Glutamatergic neuron (in vitro differentiated cells): ENCODE data around the gene ACOXL. TPM values are rescaled to one million over a fixed set of nuclear protein-coding genes. Genes with fewer than 3 reads are reported as not detected.

Experiments used
- DNase-seq: peaks from one replicate; pipeline ENCODE4 v3.0.0; 2022
- H3K27ac Mint-ChIP-seq: one replicate; pipeline ENCODE4 v1.8.0; 2020; ENCODE audit warnings: mild to moderate bottlenecking, mixed read lengths, inconsistent platforms; ENCODE audit not compliant: unreplicated experiment
- H3K27me3 Mint-ChIP-seq: one replicate; pipeline ENCODE4 v1.8.0; 2020; ENCODE audit warnings: mild to moderate bottlenecking, moderate library complexity, mixed read lengths, inconsistent platforms; ENCODE audit not compliant: unreplicated experiment
- H3K36me3 Mint-ChIP-seq: one replicate; pipeline ENCODE4 v1.8.0; 2020; ENCODE audit warnings: mild to moderate bottlenecking, mixed read lengths, inconsistent platforms; ENCODE audit not compliant: unreplicated experiment
- H3K4me1 Mint-ChIP-seq: one replicate; pipeline ENCODE4 v1.8.0; 2020; ENCODE audit warnings: mild to moderate bottlenecking, low read depth, mixed read lengths, inconsistent platforms; ENCODE audit not compliant: unreplicated experiment
- H3K4me3 Mint-ChIP-seq: one replicate; pipeline ENCODE4 v1.8.0; 2020; ENCODE audit warnings: mild to moderate bottlenecking, mixed read lengths, inconsistent platforms; ENCODE audit not compliant: unreplicated experiment
- H3K9me3 Mint-ChIP-seq: one replicate; pipeline ENCODE4 v1.8.0; 2020; ENCODE audit warnings: mild to moderate bottlenecking, moderate library complexity, mixed read lengths, inconsistent platforms; ENCODE audit not compliant: unreplicated experiment
- CTCF ChIP-seq: fragments of 200-600 bp; sonication (generic); IDR thresholded peaks from one replicate; pipeline ENCODE4 v1.5.0; 2021; ENCODE audit not compliant: partially characterized antibody, unreplicated experiment
- total RNA-seq: library from RNA; stranded (reverse); fragmentation: NEBNext Ultra II Directional; extraction: Animal tissue kit (Norgen Biotek cat#: 25700); gene quantifications from one replicate; pipeline ENCODE4 v1.2.1, GENCODE V29; 2021; ENCODE audit not compliant: unreplicated experiment

Gene ACOXL
- total RNA-seq, 1 donor from 2014 or later, result 1.4 TPM

- DNase-seq, result no peak
- Mint-ChIP-seq H3K27me3 (peaks cover 4% of the 10 kb centered on the region), H3K4me1 (peaks cover 12% of the 10 kb centered on the region), H3K9me3 (no peaks in the 10 kb centered on the region), H3K27ac (no peak overlapping the region), H3K36me3 (no peaks in the 10 kb centered on the region), H3K4me3 (no peak overlapping the region)
- TF ChIP-seq CTCF, result no peak
These were observed 299.4 kb downstream of the ACOXL start for GRCh38 chr2:111031546-111032478.

- DNase-seq, result no peak
- no peaks in the 10 kb centered on the region for H3K36me3 Mint-ChIP-seq
- no peak overlapping the region for H3K4me3 Mint-ChIP-seq
- peaks cover 12% of the 10 kb centered on the region for H3K4me1 Mint-ChIP-seq
- H3K9me3 Mint-ChIP-seq, result no peaks in the 10 kb centered on the region
- no peak overlapping the region for H3K27ac Mint-ChIP-seq
- TF ChIP-seq CTCF, result no peak
- H3K27me3 Mint-ChIP-seq, result peaks cover 4% of the 10 kb centered on the region
These were observed 300.5 kb downstream of the ACOXL start for GRCh38 chr2:111032721-111033429.

GRCh38 chr2:111034146-111034545 lies 301.8 kb downstream of the ACOXL start:
- no peak overlapping the region for H3K27ac Mint-ChIP-seq
- no peak for TF ChIP-seq CTCF
- no peaks in the 10 kb centered on the region for H3K9me3 Mint-ChIP-seq
- no peak overlapping the region for H3K4me3 Mint-ChIP-seq
- no peaks in the 10 kb centered on the region for H3K36me3 Mint-ChIP-seq
- peaks cover 4% of the 10 kb centered on the region for H3K27me3 Mint-ChIP-seq
- DNase-seq, result no peak
- H3K4me1 Mint-ChIP-seq, result peaks cover 19% of the 10 kb centered on the region

GRCh38 chr2:111034606-111035005 lies 302.2 kb downstream of the ACOXL start:
- H3K27me3 Mint-ChIP-seq, result peaks cover 4% of the 10 kb centered on the region
- H3K9me3 Mint-ChIP-seq, result no peaks in the 10 kb centered on the region
- peaks cover 22% of the 10 kb centered on the region for H3K4me1 Mint-ChIP-seq
- no peaks in the 10 kb centered on the region for H3K36me3 Mint-ChIP-seq
- no peak for DNase-seq
- no peak for TF ChIP-seq CTCF
- no peak overlapping the region for H3K4me3 Mint-ChIP-seq
- H3K27ac Mint-ChIP-seq, result no peak overlapping the region

- Mint-ChIP-seq H3K27ac (no peak overlapping the region), H3K27me3 (peaks cover 4% of the 10 kb centered on the region), H3K36me3 (no peaks in the 10 kb centered on the region), H3K4me1 (peaks cover 25% of the 10 kb centered on the region), H3K9me3 (peaks cover 2% of the 10 kb centered on the region), H3K4me3 (no peak overlapping the region)
- no peak for TF ChIP-seq CTCF
- no peak for DNase-seq
These were observed 303.6 kb downstream of the ACOXL start for GRCh38 chr2:111035830-111036441.
